ENCODE data around the gene PNMA8A.

The PNMA8A gene

GRCh38 chr19:46486358-46486757 lies 15.0 kb upstream of the PNMA8A start:
- TF ChIP-seq CTCF (IDR thresholded peaks at IDR 0.05; ENCODE audit: insufficient read depth, missing control alignments), result no peak
- FAIRE-seq (no peak), DNase-seq (ENCODE audit: insufficient read length, low spot score) (no peak)

- FAIRE-seq (no peak), DNase-seq (ENCODE audit: insufficient read length, low spot score) (no peak)
- no peak for TF ChIP-seq CTCF (IDR thresholded peaks at IDR 0.05; ENCODE audit: insufficient read depth, missing control alignments)
These were observed 13.3 kb upstream of the PNMA8A start for GRCh38 chr19:46484656-46485055.

- FAIRE-seq (no peak), DNase-seq (ENCODE audit: insufficient read length, low spot score) (no peak)
- TF ChIP-seq CTCF (IDR thresholded peaks at IDR 0.05; ENCODE audit: insufficient read depth, missing control alignments), result no peak
These were observed 11.3 kb upstream of the PNMA8A start for GRCh38 chr19:46482631-46483030.

- FAIRE-seq, result no peak
- no peak for TF ChIP-seq CTCF (IDR thresholded peaks at IDR 0.05; ENCODE audit: insufficient read depth, missing control alignments)
- no peak for DNase-seq (ENCODE audit: insufficient read length, low spot score)
These were observed 10.6 kb upstream of the PNMA8A start for GRCh38 chr19:46481947-46482346.

GRCh38 chr19:46481223-46481848 lies 10.0 kb upstream of the PNMA8A start:
- FAIRE-seq (no peak), DNase-seq (ENCODE audit: insufficient read length, low spot score) (no peak)
- no peak for TF ChIP-seq CTCF (IDR thresholded peaks at IDR 0.05; ENCODE audit: insufficient read depth, missing control alignments)

- no peak for TF ChIP-seq CTCF (IDR thresholded peaks at IDR 0.05; ENCODE audit: insufficient read depth, missing control alignments)
- no peak for DNase-seq (ENCODE audit: insufficient read length, low spot score)
- no peak for FAIRE-seq
These were observed 9.1 kb upstream of the PNMA8A start for GRCh38 chr19:46480415-46480814.

- FAIRE-seq, result no peak
- no peak for DNase-seq (ENCODE audit: insufficient read length, low spot score)
- no peak for TF ChIP-seq CTCF (IDR thresholded peaks at IDR 0.05; ENCODE audit: insufficient read depth, missing control alignments)
These were observed 7.1 kb upstream of the PNMA8A start for GRCh38 chr19:46478356-46478986.

Measured in D721Med (cell line).